HUDEP-2 (cell line): ENCODE measurements around the gene C1QL2.
A peak's percentile ranks its signal among the peaks of the same experiment; 100 is the strongest.

ENCODE experiments used
- DNase-seq, 76 experiments: peaks; one replicate each; lab custom pipeline; 2025; ENCODE audit not compliant: unreplicated experiment in 76 of 76; lab: John Stamatoyannopoulos, UW

The C1QL2 gene

GRCh38 chr2:119179991-119180390, 21.4 kb upstream of the C1QL2 start:
- DNase-seq: no peak

DNA sequence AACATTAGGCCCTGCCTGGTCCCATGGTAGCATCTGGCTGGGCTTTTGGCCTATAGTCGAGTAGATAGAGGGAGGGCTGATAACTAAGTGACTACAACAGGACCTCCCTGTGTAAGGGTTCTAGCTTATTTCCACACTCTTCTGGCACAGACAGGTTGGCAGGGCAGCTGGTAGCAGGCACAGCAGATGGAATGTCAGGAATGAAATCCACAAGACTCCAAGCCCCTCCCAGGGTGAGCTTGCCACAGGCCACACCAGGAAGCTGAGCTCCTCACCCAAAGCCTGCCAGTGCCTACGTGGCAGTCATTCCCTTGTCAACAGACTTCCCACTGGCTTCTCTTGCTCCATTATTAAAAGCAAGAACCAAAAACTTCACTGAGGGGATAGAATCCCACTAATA, 20.7 kb upstream of the C1QL2 start:
- DNase-seq: no peak

DNA sequence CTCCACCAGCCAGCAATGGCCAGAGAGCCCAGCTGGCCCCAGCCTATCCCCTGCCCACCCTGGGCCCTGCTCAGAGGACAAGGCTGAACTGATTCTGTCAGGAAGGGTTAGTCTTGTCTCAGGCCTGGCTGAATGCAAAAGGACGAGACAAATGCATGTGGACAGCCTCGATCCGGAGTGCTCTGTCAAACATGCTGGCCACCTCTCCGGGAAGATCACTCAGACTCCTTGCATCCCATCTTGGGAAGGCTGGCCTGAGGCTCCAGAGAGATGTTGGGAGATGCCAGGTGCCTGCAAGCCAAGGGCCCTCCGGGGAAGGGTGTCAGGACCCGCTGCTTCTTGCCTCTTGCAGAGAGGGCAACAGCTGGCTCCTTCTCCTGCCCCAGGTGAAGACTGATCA, 20.2 kb upstream of the C1QL2 start:
- no peak for DNase-seq

GRCh38 chr2:119177838-119178190, 19.3 kb upstream of the C1QL2 start:
- no peak for DNase-seq

- no peak for DNase-seq
These were observed 18.8 kb upstream of the C1QL2 start for GRCh38 chr2:119177171-119177837.

DNA sequence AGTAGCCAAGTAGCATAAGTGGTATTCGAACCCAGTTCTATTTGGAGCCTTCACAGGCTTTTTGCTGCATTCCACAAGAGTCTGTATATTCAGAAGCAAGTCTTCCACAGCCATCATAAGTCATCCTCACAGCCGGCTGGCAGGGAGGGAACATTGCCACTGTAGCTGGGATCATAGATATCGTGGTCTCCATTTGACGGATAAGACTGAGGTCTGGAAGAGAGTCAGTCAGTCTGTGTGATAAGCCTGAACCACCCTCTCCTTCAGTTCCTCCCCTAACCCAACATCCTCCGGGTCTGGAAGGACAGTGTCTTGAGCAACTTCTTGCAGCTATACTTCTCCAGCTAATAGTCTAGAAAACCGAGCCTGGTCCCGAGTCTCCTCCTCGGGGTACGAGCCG, 17.0 kb upstream of the C1QL2 start:
- DNase-seq: peak in 53 of 76 experiments; percentile 1 to 74 (median 35)

DNA sequence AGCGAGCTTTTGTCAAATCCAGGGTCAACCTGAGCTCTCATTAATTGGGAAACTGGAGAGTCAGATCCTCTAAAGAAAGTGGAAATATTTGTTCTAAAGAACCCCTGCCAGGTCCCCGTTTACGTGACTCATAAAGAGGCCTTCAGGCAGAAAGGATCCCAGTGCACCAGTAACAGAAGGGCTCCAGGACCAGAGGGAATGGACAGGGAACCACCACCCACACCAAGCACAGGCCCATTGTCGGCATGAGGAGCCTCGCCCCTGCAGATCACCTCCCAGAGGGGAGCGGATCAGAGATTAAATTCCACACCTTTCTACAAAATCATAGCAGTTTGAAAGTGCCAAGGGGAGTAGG, 16.4 kb upstream of the C1QL2 start:
- no peak for DNase-seq

- DNase-seq: peak in 48 of 76 experiments; percentile 1 to 68 (median 23)
These were observed 15.9 kb upstream of the C1QL2 start for GRCh38 chr2:119174216-119174992.

DNA sequence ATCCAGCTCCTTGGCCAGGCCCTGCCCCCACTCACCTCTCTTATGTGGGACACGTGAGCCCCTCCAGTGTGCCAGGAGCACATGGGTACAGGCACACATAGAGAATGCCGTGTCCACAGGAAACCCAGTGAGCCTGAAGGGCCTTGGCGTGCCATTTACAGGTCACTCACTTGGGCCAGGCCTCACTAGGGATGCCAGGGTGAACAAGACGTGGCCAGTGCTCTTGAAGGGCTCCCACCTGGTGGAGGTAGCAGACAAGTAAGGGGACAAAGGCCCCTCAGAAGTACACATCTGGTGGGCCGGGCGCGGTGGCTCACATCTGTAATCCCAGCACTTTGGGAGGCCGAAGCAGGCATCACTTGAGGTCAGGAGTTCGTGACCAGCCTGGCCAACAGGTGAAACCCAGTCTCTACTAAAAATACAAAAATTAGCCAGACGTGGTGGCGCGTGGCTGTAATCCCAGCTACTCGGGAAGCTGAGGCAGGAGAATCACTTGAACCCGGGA, 15.1 kb upstream of the C1QL2 start:
- no peak for DNase-seq

GRCh38 chr2:119170504-119170903, 12.0 kb upstream of the C1QL2 start:
- DNase-seq: no peak

- DNase-seq: peak in 1 of 76 experiments; percentile 1
These were observed 11.2 kb upstream of the C1QL2 start for GRCh38 chr2:119169717-119170116.

- no peak for DNase-seq
These were observed 1.9 kb upstream of the C1QL2 start for GRCh38 chr2:119160361-119160990.

DNA sequence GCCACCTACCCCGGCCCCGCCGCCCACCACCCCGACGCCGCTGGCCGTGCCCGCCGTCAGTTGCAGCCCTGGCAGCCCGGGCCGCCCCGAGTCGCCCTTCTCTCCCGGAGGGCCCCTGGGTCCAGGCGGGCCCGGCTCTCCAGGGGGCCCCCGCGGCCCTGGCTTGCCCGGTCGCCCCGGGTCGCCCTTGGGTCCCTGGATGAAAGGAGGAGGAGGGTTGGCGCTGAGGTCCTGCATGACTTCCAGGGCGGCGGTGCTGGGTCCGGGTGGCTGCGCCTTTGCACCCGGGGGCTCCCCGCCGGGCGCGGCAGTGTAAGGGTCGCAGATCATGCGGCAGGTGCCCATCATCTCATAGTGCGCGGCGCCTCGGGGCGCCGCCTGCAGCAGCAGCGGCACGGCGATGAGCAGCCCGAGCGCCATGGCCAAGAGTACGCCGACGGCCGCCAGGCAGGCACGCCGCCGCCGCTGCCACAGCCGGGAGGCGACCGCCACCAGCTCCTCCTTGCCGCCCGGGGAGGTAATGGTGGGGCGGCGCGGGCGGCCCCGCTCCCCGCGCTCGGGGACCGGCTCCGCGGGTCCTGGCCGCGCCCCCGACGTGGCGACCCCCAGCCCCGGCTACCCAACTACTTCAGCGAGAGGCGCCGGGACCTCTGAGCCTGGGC, 570 bp downstream of the C1QL2 start:
- DNase-seq: no peak

- DNase-seq: no peak
These were observed 1.4 kb downstream of the C1QL2 start for GRCh38 chr2:119156891-119157773.

GRCh38 chr2:119156105-119156890, 2.3 kb downstream of the C1QL2 start:
- no peak for DNase-seq

- no peak for DNase-seq
These were observed 2.9 kb downstream of the C1QL2 start for GRCh38 chr2:119155633-119156032.

DNA sequence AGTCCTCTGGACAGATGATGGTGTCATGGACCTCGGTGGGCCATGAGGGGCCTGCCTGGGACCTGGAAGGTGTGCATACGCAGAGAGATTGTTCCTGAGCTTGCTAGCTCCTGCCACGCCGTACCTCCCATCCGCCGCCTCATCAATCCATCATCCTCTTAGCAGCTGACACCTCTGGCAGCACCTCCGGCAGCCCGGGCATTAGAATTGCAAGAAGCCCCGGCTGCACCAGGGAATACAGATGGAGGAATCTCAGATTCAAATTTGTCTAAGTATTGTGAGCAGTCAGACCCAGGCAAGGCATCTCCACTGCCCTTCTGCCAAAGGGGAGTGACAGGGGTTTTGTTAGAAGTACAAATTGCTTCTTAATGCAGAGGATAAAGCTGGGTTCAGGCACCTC, 4.5 kb downstream of the C1QL2 start:
- DNase-seq: no peak

DNA sequence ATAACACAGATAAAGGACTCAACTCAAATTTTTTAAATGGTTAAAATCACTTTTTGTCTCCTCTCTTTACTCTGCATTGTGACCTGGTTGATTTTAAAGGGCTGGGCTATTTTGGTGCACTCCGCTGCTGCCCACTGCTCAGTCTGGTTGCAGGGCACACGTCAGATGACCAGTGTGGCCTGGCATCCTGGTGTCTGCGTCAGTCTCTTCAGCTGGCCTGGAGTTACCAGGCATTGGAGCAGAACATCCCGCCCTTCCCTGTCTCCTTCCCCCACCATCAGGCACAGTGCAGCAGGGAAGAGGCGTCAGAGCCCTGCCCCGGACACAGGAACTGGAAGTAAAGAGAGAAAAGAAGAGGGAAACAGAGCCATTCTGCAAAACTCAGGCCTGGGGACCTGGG, 8.9 kb downstream of the C1QL2 start:
- DNase-seq: no peak
